ENCODE results near the gene ATOSB. TPM values are rescaled to one million over a fixed set of nuclear protein-coding genes. Genes with fewer than 3 reads are reported as not detected.

The ATOSB gene
- total RNA-seq, 3 donors from 2014 or later, result 32.3 to 35.0 (median 32.9) TPM

DNA sequence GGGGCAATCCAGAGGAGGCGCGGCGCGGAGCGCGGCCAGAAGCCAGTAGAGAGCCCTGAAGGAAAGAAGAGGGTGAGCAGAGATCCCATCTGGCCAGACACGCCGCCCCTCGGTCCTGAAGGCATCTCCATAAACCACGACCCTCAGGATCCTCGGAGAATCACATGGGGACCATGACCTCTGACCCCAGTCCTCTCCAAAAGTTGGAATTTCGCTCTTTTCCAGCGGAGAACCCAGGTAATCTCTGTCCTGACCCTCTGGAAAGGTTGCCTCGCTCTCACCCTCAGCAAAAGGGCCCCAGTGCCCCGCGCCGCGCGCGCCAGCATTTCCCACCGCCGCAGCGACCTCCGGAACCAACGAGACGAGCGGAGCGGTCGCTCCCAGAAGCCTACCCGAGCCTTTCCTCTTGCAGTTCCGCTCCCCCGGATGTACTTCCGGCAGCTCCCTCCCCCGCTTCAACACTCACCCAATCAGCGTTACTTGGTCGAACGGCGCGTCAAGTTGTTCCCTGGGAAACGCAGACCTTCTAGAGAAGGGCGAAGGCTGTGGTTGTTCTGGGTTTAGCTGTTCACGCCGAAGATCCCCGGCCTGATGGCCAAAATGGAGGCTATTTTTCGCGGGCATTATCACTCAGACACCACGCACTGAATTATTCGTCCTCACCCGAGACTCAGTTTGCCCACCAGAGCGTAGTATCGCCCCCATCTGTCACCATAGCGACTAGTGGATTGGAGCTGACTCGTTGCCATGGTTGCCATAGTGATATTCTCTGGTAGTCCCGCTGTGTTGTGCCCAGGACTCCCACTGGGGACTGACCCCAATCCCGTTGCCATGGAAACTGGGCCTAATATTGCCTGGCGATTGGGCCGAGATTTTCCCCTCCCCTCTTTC lies 12.6 kb downstream of the ATOSB start, which contains the start of gene STOML2:
Gene STOML2, minus strand, starts transcription at position 363 of the 891 bp plus-strand sequence. Its CDS starts 37 bp downstream, at position 326.
- Histone ChIP-seq H3K4me3 (peak within 1 kb of the TSS; percentile 50), H3K4me1 (ENCODE audit: low read depth) (peaks cover 10% of the 10 kb centered on the region), H3K9me3 (no peaks in the 10 kb centered on the region), H3K36me3 (ENCODE audit: low read depth) (no peaks in the 10 kb centered on the region)
- TF ChIP-seq, protein P1, sequence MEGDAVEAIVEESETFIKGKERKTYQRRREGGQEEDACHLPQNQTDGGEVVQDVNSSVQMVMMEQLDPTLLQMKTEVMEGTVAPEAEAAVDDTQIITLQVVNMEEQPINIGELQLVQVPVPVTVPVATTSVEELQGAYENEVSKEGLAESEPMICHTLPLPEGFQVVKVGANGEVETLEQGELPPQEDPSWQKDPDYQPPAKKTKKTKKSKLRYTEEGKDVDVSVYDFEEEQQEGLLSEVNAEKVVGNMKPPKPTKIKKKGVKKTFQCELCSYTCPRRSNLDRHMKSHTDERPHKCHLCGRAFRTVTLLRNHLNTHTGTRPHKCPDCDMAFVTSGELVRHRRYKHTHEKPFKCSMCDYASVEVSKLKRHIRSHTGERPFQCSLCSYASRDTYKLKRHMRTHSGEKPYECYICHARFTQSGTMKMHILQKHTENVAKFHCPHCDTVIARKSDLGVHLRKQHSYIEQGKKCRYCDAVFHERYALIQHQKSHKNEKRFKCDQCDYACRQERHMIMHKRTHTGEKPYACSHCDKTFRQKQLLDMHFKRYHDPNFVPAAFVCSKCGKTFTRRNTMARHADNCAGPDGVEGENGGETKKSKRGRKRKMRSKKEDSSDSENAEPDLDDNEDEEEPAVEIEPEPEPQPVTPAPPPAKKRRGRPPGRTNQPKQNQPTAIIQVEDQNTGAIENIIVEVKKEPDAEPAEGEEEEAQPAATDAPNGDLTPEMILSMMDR (IDR thresholded peaks at IDR 0.05), result no peak
- intact Hi-C loops (cut with DNase I, micrococcal nuclease), result no loop called here
- ATAC-seq (peak; percentile 99), DNase-seq (peak; percentile 92 to 96 (median 95))

DNA sequence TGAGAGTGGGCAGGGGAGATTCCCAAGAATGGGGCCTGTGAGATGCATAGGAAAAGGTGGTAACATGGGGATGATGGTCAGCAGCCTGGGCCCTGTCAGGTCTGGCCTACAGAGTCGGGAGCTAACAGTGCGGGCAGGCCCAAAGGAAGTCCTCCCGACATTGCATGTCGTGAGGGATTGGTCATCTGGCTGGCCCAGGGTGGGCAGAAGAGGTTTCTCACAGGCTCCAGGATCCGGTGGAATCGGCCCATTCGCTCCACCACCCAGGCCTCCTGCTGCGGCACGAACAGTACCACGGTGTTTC lies 13.2 kb downstream of the ATOSB start:
- no peaks in the 10 kb centered on the region for H3K9me3 ChIP-seq
- DNase-seq (peak in 1 of 3 donors; percentile 69), ATAC-seq (peak; percentile 47)
- H3K36me3 ChIP-seq (ENCODE audit: low read depth), result no peaks in the 10 kb centered on the region
- peak overlapping the region; percentile 50 for H3K4me3 ChIP-seq
- H3K4me1 ChIP-seq (ENCODE audit: low read depth), result peaks cover 10% of the 10 kb centered on the region
- intact Hi-C loops (cut with DNase I, micrococcal nuclease), result no loop called here
- TF ChIP-seq, protein P1 (IDR thresholded peaks at IDR 0.05), result no peak

DNA sequence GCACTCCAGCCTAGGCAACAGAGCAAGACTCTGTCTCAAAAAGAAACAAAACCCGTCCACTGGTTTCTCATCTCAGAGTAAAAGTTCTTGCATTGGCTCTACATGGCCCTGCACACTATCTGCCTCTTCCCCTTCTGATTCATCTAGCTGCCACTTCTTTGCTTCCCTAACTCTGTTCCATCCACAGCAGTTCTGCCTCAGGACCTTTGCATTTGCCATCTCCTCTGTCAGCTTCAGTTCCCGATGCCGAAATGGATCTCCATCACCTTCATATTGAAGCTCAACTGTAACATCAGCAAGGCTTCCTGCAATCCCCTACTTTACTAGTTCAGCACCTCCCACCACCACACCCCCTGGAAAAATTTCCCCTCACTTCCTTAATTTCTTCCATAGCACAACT lies 18.1 kb downstream of the ATOSB start:
- Histone ChIP-seq H3K36me3 (ENCODE audit: low read depth) (no peaks in the 10 kb centered on the region), H3K9me3 (no peaks in the 10 kb centered on the region), H3K4me3 (no peak overlapping the region), H3K4me1 (ENCODE audit: low read depth) (peaks cover 15% of the 10 kb centered on the region)
- intact Hi-C loops (cut with DNase I, micrococcal nuclease), result no loop called here
- TF ChIP-seq, protein P1 (IDR thresholded peaks at IDR 0.05), result no peak
- DNase-seq, result no peak
- ATAC-seq, result no peak

DNA sequence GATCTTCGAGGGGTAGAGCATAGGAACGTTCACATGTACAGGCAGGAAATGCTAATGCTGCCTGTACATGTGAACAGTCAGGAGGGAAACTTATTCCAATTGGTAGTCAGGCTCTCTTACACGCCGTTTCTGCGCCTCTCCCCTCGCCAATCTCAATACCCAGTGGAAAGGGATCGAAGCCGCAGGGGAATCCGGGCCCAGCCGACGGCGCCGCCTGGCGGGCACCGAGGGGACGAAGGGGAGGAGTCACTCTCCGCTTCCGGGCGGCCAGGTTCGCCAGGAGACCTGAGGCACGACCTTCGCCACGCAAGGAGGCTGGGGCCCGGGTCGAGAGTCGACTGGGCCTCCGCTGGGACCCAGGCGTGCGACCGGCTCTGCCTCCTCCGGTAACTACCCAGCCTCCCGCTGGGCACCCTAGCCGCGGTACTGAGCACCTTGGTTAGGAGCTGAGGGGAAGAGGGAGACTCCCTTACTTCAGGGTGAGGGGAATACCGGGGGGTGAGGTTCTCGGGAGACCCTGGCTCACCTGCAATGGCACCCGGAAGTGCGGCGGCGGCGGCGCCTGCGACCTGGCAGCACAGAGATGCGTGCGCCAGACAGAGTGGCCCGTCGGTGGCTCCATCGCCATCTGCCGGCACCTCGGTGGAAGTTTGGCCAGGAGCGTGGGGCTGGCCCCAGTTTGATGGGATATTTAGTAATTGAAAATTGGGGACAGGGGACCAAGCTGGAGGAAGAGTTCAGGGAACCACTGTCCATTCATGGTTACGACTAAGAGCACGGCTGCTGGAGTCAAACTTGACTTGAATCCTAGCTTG lies 19.4 kb downstream of the ATOSB start, which contains the start of gene PIGO:
Gene PIGO, minus strand, starts transcription at position 557 of the 815 bp plus-strand sequence. CDS start 1,026 bp downstream, outside the sequence.
- ATAC-seq (peak; percentile 97), DNase-seq (peak; percentile 93 to 94 (median 94))
- intact Hi-C loops (cut with DNase I, micrococcal nuclease), result no loop called here
- peaks cover 6% of the 10 kb centered on the region for H3K4me1 ChIP-seq (ENCODE audit: low read depth)
- no peaks in the 10 kb centered on the region for H3K9me3 ChIP-seq
- TF ChIP-seq, protein P1 (IDR thresholded peaks at IDR 0.05), result peak; percentile 78
- no peaks in the 10 kb centered on the region for H3K36me3 ChIP-seq (ENCODE audit: low read depth)
- peak within 1 kb of the TSS; percentile 42 for H3K4me3 ChIP-seq

DNA sequence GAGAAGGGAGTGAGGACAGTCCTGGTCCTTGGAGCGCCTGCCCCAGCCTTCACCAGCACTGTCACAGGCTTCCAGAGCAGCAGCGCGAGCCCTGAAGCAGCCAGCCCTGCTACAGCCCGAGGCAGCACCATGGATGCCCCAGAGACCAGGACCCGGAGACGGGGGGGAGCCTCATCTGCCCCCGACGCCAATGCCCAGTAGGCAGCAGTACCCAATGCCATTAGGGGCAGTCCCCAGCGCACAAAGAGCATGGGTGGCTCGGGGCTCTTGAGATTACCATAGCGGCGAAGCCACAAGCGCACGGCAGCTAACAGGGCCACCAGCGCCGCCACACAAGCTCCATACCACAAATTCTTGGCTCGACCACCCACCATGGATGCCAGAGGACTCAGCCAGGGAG lies 24.1 kb downstream of the ATOSB start:
- H3K36me3 ChIP-seq (ENCODE audit: low read depth), result peaks cover 9% of the 10 kb centered on the region
- H3K4me1 ChIP-seq (ENCODE audit: low read depth), result peaks cover 6% of the 10 kb centered on the region
- DNase-seq, result no peak
- H3K9me3 ChIP-seq, result no peaks in the 10 kb centered on the region
- H3K4me3 ChIP-seq, result no peak overlapping the region
- ATAC-seq, result no peak
- intact Hi-C loops (cut with DNase I, micrococcal nuclease), result no loop called here
- TF ChIP-seq, protein P1 (IDR thresholded peaks at IDR 0.05), result no peak

Data from mucosa of descending colon (tissue), 3 donors.